OCI-LY7 (cell line): ENCODE results near the gene INPP4A. TPM values are rescaled to one million over a fixed set of nuclear protein-coding genes. Genes with fewer than 3 reads are reported as not detected.

Source experiments
- BruUV-seq: library from RNA; stranded (reverse); fragments of 400-500 nt; replicated peaks from 2 replicates; lab custom pipeline; 2021; lab: Mats Ljungman, UMichigan
- CTCF ChIA-PET: fragments of 300-600 bp; sonication (Branson Sonifier 250); formaldehyde crosslinking; loops from one replicate; lab custom pipeline; 2022; ENCODE audit warnings: antibody characterized with exemption; ENCODE audit not compliant: unreplicated experiment; lab: Charles Lee
- POLR2A ChIA-PET: fragments of 300-600 bp; sonication (Branson Sonifier 250); formaldehyde crosslinking; loops from one replicate; lab custom pipeline; 2022; ENCODE audit warnings: antibody characterized with exemption; lab: Charles Lee
- DNase-seq: peaks from one replicate; pipeline ENCODE4 v3.0.0-alpha.2; 2015; ENCODE audit warnings: low spot score
- H2AFZ ChIP-seq: fragments of 200-600 bp; sonication (generic), shearing (Covaris generic); 2 replicates; pipeline ENCODE4 v1.6.1; 2014; ENCODE audit warnings: mild to moderate bottlenecking, antibody characterized with exemption, low read length, moderate library complexity
- H3K27ac ChIP-seq: fragments of 200-600 bp; sonication (generic); 2 replicates; pipeline ENCODE4 v1.5.1; 2014; ENCODE audit warnings: mixed run types, low read depth, mild to moderate bottlenecking, moderate library complexity, low read length, inconsistent platforms; ENCODE audit not compliant: poor library complexity, severe bottlenecking
- H3K36me3 ChIP-seq: fragments of 200-600 bp; sonication (generic); 2 replicates; pipeline ENCODE4 v1.6.1; 2014; ENCODE audit warnings: mild to moderate bottlenecking, antibody characterized with exemption, low read length, moderate library complexity, mixed read lengths; ENCODE audit not compliant: insufficient read depth
- H3K4me1 ChIP-seq: fragments of 200-600 bp; sonication (generic); 2 replicates; pipeline ENCODE4 v1.5.1; 2014; ENCODE audit warnings: mild to moderate bottlenecking, low read length; ENCODE audit not compliant: insufficient read depth, poor library complexity, severe bottlenecking
- H3K4me2 ChIP-seq: fragments of 200-600 bp; sonication (generic); 2 replicates; pipeline ENCODE4 v1.6.1; 2014; ENCODE audit warnings: mild to moderate bottlenecking, low read length
- H3K4me3 ChIP-seq: fragments of 200-600 bp; sonication (generic); 2 replicates; pipeline ENCODE4 v1.5.1; 2014; ENCODE audit warnings: mild to moderate bottlenecking, low read depth, low read length; ENCODE audit not compliant: poor library complexity, severe bottlenecking
- H3K79me2 ChIP-seq: fragments of 200-600 bp; sonication (generic); 2 replicates; pipeline ENCODE4 v1.6.1; 2016; ENCODE audit warnings: low read depth, mild to moderate bottlenecking, low read length, moderate library complexity, mixed read lengths; ENCODE audit not compliant: insufficient read depth
- H3K9me2 ChIP-seq: fragments of 200-600 bp; sonication (generic); 2 replicates; pipeline ENCODE4 v1.6.1; 2016; ENCODE audit warnings: mild to moderate bottlenecking, low read length, mixed read lengths; ENCODE audit not compliant: insufficient read depth
- H3K9me3 ChIP-seq: fragments of 200-600 bp; sonication (generic); 2 replicates; pipeline ENCODE4 v1.6.1; 2014; ENCODE audit warnings: mild to moderate bottlenecking, mixed run types, low read length, mixed read lengths
- H4K20me1 ChIP-seq: fragments of 200-600 bp; sonication (generic); 2 replicates; pipeline ENCODE4 v1.6.1; 2014; ENCODE audit warnings: mild to moderate bottlenecking, antibody characterized with exemption, low read length, moderate library complexity, mixed read lengths; ENCODE audit not compliant: insufficient read depth
- EZH2phosphoT487 ChIP-seq: fragments of 200-600 bp; sonication (generic); IDR thresholded peaks from 2 replicates; pipeline ENCODE4 v1.6.1; 2018; ENCODE audit warnings: low read depth, borderline replicate concordance, mild to moderate bottlenecking, mixed run types, antibody characterized with exemption, low read length, moderate library complexity, mixed read lengths
- intact Hi-C: fragments of 100-400 bp; cut with micrococcal nuclease; formaldehyde crosslinking; loops from one replicate; pipeline ENCODE4 v1.10.0; 2022; ENCODE audit not compliant: unreplicated experiment
- total RNA-seq, 2 experiments: library from RNA; depleted of rRNA in 1 of 2; stranded (reverse); fragments of >200 nt in 1 of 2; shearing (Covaris generic) in 1 of 2; gene quantifications; 2 replicates each; pipeline ENCODE4 v1.2.3, GENCODE V29; 2014 to 2022
- TF ChIP-seq, protein P1 (sequence below): fragments of 200-600 bp; sonication (generic); conservative IDR thresholded peaks from 2 replicates; pipeline ENCODE4 v1.5.1; 2014; ENCODE audit warnings: mild to moderate bottlenecking, antibody characterized with exemption, low read length, moderate library complexity, mixed read lengths

The INPP4A gene
- total RNA-seq, 2 experiments from 2014 or later: 28.5 to 28.6 TPM

DNA sequence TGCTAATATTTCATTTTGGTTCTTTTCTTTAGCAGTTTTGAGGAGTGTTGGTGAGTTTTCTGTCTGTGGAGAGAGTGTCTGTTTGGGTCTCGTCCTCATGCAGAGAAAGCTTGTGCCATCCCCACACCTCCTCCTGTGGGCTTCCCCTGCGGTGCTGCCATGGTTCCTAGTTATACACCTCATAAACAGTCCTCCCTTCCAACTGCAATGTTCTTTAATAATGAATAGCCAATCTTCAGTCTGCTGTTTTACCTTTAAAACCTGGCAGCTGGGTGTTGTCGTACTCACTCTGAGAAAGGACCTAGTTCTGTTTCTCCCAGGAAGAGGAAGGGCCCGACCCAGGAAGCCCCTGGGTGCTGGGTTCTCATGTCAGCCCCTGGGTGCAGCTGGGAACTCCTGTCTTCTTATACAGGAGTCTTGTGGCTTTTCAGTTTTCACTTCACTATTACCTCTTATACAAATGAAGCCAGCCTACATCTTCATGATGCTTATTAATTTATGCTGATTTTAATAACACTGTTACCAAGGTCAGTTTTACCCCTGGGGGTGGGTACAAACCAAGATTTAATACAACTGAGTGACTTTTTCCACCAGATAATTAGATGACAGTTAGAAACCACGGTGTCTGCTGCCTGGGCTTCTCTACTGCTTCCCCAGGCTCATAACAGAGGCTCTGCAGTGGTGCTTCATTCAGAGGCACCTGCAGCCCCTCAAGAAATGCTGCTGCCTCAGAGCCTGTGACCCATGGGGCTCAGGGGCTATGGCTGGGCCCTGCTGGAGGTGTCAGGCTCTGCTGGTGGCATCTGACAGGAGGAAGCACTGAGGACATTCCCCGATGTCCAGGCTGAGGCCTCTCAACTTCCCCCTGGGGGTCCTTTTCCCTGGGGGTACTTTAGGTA is 104.5 kb downstream of the INPP4A start:
- Histone ChIP-seq H2AFZ (peak overlapping the region; percentile 58), H4K20me1 (no peaks in the 10 kb centered on the region), H3K4me3 (peak overlapping the region; percentile 29), H3K27ac (peak overlapping the region; percentile 81), H3K9me3 (no peaks in the 10 kb centered on the region), H3K79me2 (no peaks in the 10 kb centered on the region), H3K4me1 (peaks cover 55% of the 10 kb centered on the region), H3K4me2 (peak overlapping the region; percentile 50), H3K9me2 (no peaks in the 10 kb centered on the region), H3K36me3 (peaks cover 17% of the 10 kb centered on the region; the same call in 1 of the 2 replicates)
- TF ChIP-seq, protein P1, sequence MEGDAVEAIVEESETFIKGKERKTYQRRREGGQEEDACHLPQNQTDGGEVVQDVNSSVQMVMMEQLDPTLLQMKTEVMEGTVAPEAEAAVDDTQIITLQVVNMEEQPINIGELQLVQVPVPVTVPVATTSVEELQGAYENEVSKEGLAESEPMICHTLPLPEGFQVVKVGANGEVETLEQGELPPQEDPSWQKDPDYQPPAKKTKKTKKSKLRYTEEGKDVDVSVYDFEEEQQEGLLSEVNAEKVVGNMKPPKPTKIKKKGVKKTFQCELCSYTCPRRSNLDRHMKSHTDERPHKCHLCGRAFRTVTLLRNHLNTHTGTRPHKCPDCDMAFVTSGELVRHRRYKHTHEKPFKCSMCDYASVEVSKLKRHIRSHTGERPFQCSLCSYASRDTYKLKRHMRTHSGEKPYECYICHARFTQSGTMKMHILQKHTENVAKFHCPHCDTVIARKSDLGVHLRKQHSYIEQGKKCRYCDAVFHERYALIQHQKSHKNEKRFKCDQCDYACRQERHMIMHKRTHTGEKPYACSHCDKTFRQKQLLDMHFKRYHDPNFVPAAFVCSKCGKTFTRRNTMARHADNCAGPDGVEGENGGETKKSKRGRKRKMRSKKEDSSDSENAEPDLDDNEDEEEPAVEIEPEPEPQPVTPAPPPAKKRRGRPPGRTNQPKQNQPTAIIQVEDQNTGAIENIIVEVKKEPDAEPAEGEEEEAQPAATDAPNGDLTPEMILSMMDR: no peak
- TF ChIP-seq EZH2phosphoT487: no peak
- ChIA-PET CTCF (no interaction called here), POLR2A (interaction anchor here (1.2 kb wide), 1 partner anchor 10 kb away, joined by 4 read pairs; no protein-coding TSS in a partner anchor)
- BruUV-seq: no TSS peak
- peak; percentile 74 for DNase-seq
- intact Hi-C loops: loop anchor here (5.0 kb wide), 1 partner anchor 107 kb away; the partner anchor contains the start of gene INPP4A

DNA sequence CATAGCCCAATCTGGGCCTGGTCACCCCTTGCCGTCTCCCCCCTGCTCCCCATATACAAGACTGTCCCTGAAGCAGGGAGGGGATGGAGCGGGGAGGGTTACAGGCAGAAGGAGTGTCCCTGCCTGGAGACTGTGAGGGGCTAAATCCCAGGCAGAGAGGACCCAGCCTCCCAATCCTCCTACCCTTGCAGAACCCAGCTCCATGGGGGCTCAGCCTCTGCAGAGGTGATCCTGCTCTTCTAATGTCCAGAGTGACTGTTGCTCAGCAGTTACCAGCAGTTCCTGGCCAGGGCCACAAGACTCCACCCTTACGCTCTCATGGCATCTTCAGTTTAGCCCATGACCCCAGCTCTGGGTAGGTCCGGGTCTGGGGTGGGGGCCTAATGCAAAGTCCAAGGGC is 105.5 kb downstream of the INPP4A start:
- Histone ChIP-seq H3K4me2 (peak overlapping the region; percentile 50), H3K9me3 (no peaks in the 10 kb centered on the region), H3K79me2 (no peaks in the 10 kb centered on the region), H4K20me1 (no peaks in the 10 kb centered on the region), H3K36me3 (peaks cover 19% of the 10 kb centered on the region; the same call in 1 of the 2 replicates), H3K4me3 (no peak overlapping the region), H3K27ac (peak overlapping the region; percentile 81), H3K9me2 (no peaks in the 10 kb centered on the region), H3K4me1 (peaks cover 65% of the 10 kb centered on the region), H2AFZ (no peak overlapping the region)
- CTCF ChIA-PET: no interaction called here
- POLR2A ChIA-PET: no interaction called here
- BruUV-seq: no TSS peak
- DNase-seq: no peak
- intact Hi-C loops: loop anchor here (5.0 kb wide), 1 partner anchor 63 kb away; no protein-coding TSS in a partner anchor
- no peak for TF ChIP-seq EZH2phosphoT487
- TF ChIP-seq, protein P1: no peak; the same call in 1 of the 2 replicates
